ENCODE data around the gene ADSS2.
"Not testable (repeated sequence)": the region's sequence is repeated elsewhere in the genome, so short reads cannot be mapped to it uniquely, and the experiment has no call there.

ADSS2 gene

DNA sequence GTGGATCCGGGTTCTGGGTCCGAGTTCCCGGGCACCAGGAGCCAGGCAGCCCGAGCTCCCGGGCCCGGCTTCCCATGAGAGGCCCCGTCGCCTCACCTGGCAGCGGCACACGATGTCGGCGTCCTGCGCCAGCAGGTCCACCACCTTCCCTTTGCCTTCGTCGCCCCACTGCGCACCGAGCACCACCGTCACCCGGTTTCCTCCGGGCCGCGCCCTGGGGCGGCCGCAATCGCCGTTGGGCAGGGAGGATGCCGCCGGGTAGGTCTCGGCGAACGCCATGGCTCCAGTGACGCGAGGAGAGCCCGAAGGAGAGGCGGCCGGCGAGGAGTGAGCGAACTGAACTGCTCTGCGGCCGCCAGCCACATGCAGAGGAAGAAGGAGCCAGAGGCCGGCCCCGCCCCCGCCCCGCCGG, at the start of gene ADSS2:
ADSS2 (minus strand) TSS at position 371 of the 412 bp plus-strand sequence; CDS start at position 279, 92 bp downstream.
- no peak for DNase-seq (ENCODE audit: extremely low read depth in 1 of 2, low read depth in 1 of 2)

- not testable (repeated sequence) for DNase-seq (ENCODE audit: extremely low read depth in 1 of 2, low read depth in 1 of 2)
Observed at GRCh38 chr1:244500515-244500914, 48.8 kb upstream of the ADSS2 start.

DNA sequence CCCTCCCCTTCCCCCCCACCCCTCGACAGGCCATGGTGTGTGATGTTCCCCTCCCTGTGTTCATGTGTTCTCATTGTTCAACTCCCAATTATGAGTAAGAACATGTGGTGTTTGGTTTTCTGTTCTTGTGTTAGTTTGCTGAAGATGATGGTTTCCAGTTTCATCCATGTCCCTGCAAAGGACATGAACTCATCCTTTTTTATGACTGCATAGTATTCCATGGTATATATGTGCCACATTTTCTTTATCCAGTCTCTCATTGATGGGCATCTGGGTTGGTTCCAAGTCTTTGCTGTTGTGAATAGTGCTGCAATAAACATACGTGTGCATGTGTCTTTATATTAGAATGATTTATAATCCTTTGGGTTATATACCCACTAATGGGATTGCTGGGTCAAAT, 47.8 kb upstream of the ADSS2 start:
- DNase-seq (ENCODE audit: extremely low read depth in 1 of 2, low read depth in 1 of 2): not testable (repeated sequence)

- DNase-seq (ENCODE audit: extremely low read depth in 1 of 2, low read depth in 1 of 2): no peak
Observed at GRCh38 chr1:244497805-244498204, 46.1 kb upstream of the ADSS2 start.

DNA sequence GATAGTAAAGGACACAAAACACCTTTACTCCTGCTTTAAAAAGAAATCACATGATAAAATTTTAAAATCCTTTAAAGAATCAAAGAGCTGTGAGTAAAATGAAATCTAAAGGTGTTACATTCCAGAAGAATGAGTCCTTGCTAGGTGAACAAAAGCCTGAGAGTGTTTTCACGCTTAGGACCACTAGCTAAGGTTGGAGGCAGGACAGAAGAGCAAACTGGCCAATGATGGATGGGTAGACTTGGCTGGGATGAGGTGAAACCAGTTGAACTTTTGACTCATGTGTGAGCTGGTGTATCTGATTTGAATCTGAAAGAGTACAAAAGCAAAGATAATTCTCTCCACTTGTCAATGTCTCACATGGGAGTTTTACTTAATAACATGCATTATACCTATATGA, 44.5 kb upstream of the ADSS2 start:
- DNase-seq (ENCODE audit: extremely low read depth in 1 of 2, low read depth in 1 of 2): no peak

DNA sequence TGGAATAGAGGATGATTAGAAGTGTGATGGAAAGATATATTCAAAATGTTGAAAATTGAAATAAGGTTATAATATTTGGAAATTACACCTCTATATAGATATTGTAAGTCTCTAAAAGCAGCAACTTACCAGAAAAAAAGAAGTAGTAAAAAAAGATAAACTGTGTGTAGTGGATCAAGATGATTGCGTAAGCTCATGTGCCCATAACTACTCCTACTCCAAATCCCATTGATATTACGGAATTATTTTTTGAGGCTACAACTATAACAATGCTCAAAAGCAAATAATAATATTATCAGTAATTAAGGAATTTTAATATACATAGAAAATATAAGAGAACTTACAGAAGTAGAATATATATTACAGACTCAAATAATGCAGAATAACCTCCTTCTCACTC, 42.9 kb upstream of the ADSS2 start:
- DNase-seq (ENCODE audit: extremely low read depth in 1 of 2, low read depth in 1 of 2): no peak

- DNase-seq (ENCODE audit: extremely low read depth in 1 of 2, low read depth in 1 of 2): not testable (repeated sequence)
Observed at GRCh38 chr1:244484971-244485370, 33.3 kb upstream of the ADSS2 start.

DNA sequence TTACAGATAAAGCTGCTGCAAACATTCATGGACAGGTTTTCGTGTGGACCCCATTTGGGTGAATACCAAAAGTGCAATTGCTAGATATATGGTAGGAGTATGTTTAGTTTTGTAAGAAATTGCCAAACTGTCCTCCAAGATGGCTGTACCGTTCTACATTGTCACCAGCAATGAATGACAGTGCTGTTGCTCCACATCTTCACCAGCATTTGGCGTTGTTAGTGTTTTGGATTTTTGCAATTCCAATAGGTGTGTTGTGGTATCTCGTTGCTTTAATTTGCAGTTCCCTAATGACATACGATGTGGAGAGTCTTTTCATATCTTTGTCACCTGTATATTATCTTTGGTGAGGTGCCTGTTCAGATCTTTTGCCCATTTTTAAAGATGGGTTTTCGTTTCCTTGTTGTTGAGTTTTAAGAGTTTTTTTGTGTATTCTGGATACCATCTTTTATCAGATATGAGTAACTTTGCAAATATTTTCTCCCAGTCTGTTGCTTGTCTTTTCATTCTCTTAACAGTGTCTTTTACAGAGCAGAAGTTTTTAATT, 21.4 kb upstream of the ADSS2 start:
- DNase-seq (ENCODE audit: extremely low read depth in 1 of 2, low read depth in 1 of 2): no peak

- no peak for DNase-seq (ENCODE audit: extremely low read depth in 1 of 2, low read depth in 1 of 2)
Observed at GRCh38 chr1:244466724-244467123, 15.0 kb upstream of the ADSS2 start.

- peak in 1 of 2 donors; percentile 55 for DNase-seq (ENCODE audit: extremely low read depth in 1 of 2, low read depth in 1 of 2)
Observed at GRCh38 chr1:244461245-244462071, 9.7 kb upstream of the ADSS2 start, which contains the start of gene CATSPERE. TSS of gene CATSPERE (plus strand) at chr1:244461273. CDS start at chr1:244461430, 157 bp downstream.

- no peak for DNase-seq (ENCODE audit: extremely low read depth in 1 of 2, low read depth in 1 of 2)
Observed at GRCh38 chr1:244460197-244460596, 8.5 kb upstream of the ADSS2 start.

DNA sequence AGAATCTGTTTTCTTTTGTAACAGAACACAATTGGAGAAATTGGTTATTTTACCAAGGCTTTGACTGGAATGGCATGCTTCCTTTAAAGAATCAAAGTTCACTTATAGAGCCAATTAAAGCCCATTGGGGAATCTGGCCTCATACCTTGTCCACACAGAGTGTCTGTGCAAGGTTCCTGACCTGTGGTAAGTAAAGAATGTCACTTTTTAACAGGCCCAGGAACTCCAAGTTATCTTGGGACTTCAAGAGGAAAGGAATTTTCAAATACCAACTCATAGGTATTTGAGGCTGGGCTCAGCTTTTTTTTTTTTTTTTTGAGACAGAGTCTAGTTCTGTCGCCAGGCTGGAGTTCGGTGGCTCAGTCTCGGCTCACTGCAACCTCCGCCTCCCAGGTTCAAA, 7.1 kb upstream of the ADSS2 start:
- DNase-seq (ENCODE audit: extremely low read depth in 1 of 2, low read depth in 1 of 2): no peak

GRCh38 chr1:244456586-244456985, 4.9 kb upstream of the ADSS2 start:
- DNase-seq (ENCODE audit: extremely low read depth in 1 of 2, low read depth in 1 of 2): no peak

- DNase-seq (ENCODE audit: extremely low read depth in 1 of 2, low read depth in 1 of 2): no peak
Observed at GRCh38 chr1:244454412-244454811, 2.7 kb upstream of the ADSS2 start.

DNA sequence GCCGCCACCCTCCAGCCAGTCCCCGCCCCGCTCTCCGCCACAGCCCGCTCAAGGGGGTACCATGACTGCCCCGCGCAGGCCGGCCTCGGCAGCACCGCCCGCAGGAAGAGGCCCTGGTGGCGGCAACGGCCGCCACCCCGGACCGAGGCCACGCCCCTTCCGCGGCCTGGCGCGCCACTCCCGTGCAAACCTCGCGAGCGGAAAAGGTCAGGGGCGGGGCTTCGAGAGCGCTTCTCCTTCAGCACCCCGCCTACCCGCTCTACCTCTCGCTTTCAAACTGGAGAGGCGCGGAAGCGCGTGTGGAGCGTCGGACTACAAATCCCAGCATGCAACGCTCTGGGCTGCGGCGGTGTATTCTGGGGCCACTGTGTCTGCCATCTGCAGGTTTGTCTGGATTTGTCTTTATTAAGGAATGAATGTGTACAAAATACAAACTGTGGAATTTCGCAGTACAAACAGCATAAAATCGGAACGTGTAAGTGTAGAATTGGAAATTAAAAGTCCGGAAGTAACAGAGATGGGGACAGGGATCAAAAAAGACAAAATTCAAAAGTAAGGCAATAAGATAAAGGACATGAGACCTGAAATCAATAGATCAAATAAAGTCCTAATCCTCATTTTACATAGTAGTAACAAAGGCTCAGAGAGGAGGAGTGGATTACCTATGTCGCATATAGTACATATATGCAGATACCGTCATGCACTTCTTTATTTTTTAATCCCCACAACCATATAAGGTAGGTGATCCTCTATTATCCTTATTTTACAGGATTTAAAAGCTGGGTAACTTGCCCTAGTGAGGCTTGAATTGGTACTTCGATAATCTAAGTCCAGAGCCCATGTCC, 464 bp upstream of the ADSS2 start:
- DNase-seq (ENCODE audit: extremely low read depth in 1 of 2, low read depth in 1 of 2): peak; percentile 98 to 99

DNA sequence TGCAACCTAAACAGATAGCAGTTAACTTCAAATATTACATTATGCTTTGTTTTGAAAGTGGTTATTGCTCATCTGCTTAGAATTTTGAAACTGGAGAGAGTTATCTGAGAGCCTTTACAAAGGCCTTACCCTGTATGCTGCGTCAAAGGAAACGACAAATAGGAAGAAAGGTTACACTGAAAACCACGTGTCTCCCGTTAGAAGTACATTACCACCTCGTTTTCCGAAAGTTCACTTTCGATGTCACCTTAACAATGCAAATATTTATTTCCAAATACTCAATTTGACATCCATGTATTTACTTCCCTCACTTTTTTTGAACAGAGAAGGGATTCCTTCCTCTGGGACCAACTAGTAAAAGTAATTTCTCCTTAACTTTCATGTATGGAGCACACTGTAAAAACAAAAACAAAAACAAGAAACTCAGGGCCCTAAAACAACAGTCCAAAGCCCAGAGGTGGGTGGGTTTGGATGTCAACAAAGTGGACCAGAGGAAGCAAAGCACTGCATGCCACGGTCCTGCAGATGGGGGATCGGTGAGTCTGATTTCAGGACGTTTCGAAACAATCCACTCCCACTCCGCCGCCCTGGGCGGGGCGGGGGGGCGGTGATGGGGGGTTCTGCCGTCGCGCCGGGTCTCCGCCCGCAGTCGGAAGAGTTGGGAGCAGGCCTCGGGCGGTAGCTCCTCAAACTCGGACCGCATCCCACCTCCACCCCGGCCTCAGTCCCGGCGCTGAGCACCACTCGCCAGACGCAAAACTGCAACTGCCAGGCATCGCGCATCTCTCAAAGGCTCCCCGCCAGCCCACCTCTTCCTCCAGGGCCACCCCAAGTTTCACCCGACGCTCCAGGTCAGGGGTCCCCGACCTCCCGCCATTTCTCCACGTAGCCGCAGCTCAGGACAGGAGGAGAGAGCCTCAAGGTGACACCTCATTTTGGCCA, 841 bp downstream of the ADSS2 start:
- DNase-seq (ENCODE audit: extremely low read depth in 1 of 2, low read depth in 1 of 2): peak in 1 of 2 donors; percentile 41

GRCh38 chr1:244449936-244450508, 1.7 kb downstream of the ADSS2 start:
- no peak for DNase-seq (ENCODE audit: extremely low read depth in 1 of 2, low read depth in 1 of 2)

- DNase-seq (ENCODE audit: extremely low read depth in 1 of 2, low read depth in 1 of 2): no peak
Observed at GRCh38 chr1:244448279-244449036, 3.3 kb downstream of the ADSS2 start.

- DNase-seq (ENCODE audit: extremely low read depth in 1 of 2, low read depth in 1 of 2): no peak
Observed at GRCh38 chr1:244447552-244447951, 4.2 kb downstream of the ADSS2 start.

Data from activated CD8-positive, alpha-beta memory T cell treated with anti-CD3 and anti-CD28 coated beads for 1 hour (primary cell).